CD8-positive, alpha-beta memory T cell (primary cell): Measurements from ENCODE around the gene TAL1. TPM values are rescaled to one million over a fixed set of nuclear protein-coding genes. Genes with fewer than 3 reads are reported as not detected.

ENCODE experiments used
- CTCF ChIA-PET: fragments of 350-600 bp; sonication (Branson Sonifier 250); formaldehyde crosslinking; loops from one replicate; lab custom pipeline; 2021; ENCODE audit warnings: antibody characterized with exemption; lab: Charles Lee
- POLR2A ChIA-PET: fragments of 350-600 bp; sonication (Branson Sonifier 250); formaldehyde crosslinking; loops from one replicate; lab custom pipeline; 2021; ENCODE audit warnings: antibody characterized with exemption; lab: Charles Lee
- DNase-seq, 5 donors: peaks; one replicate each; pipeline versions ENCODE4 v3.0.0 to v3.0.0-alpha.2; 2020 to 2022; ENCODE audit warnings: mixed read lengths in 1 of 5
- H3K27ac ChIP-seq: one replicate; pipeline ENCODE4 v1.7.0; 2013; ENCODE audit warnings: low read depth, mild to moderate bottlenecking, low read length, moderate library complexity
- H3K27me3 ChIP-seq: 2 replicates; pipeline ENCODE4 v1.7.0; 2013; ENCODE audit warnings: low read length, mild to moderate bottlenecking; ENCODE audit not compliant: insufficient read depth, poor library complexity, severe bottlenecking
- H3K36me3 ChIP-seq: 2 replicates; pipeline ENCODE4 v1.7.0; 2013; ENCODE audit warnings: mild to moderate bottlenecking, low read length, moderate library complexity; ENCODE audit not compliant: insufficient read depth
- H3K4me1 ChIP-seq: 2 replicates; pipeline ENCODE4 v1.7.0; 2013; ENCODE audit warnings: mild to moderate bottlenecking, low read length, moderate library complexity; ENCODE audit not compliant: insufficient read depth
- H3K4me3 ChIP-seq: 2 replicates; pipeline ENCODE4 v1.7.0; 2013; ENCODE audit warnings: mild to moderate bottlenecking, low read length
- H3K9me3 ChIP-seq: 2 replicates; pipeline ENCODE4 v1.7.0; 2013; ENCODE audit warnings: mild to moderate bottlenecking, low read length
- H3K27ac Mint-ChIP-seq, 8 donors: one replicate each; pipeline ENCODE4 v1.8.0; 2020 to 2021; ENCODE audit warnings: mixed read lengths in 8 of 8, mild to moderate bottlenecking in 6 of 8, inconsistent platforms in 3 of 8, moderate library complexity in 3 of 8
- H3K27me3 Mint-ChIP-seq, 2 donors: one replicate each; pipeline ENCODE4 v1.8.0; 2020 to 2021; ENCODE audit warnings: mixed read lengths in 2 of 2, mild to moderate bottlenecking in 1 of 2, moderate library complexity in 1 of 2
- H3K36me3 Mint-ChIP-seq, 3 donors: one replicate each; pipeline ENCODE4 v1.8.0; 2020 to 2021; ENCODE audit warnings: mixed read lengths in 3 of 3, inconsistent platforms in 1 of 3, mild to moderate bottlenecking in 1 of 3
- H3K4me1 Mint-ChIP-seq, 3 donors: one replicate each; pipeline ENCODE4 v1.8.0; 2020 to 2021; ENCODE audit warnings: mixed read lengths in 3 of 3, inconsistent platforms in 1 of 3, mild to moderate bottlenecking in 1 of 3
- H3K4me3 Mint-ChIP-seq, 7 donors: one replicate each; pipeline ENCODE4 v1.8.0; 2020 to 2021; ENCODE audit warnings: mixed read lengths in 7 of 7, mild to moderate bottlenecking in 6 of 7, moderate library complexity in 4 of 7, inconsistent platforms in 2 of 7
- H3K9me3 Mint-ChIP-seq, 5 donors: one replicate each; pipeline ENCODE4 v1.8.0; 2020 to 2022; ENCODE audit warnings: mixed read lengths in 5 of 5, mild to moderate bottlenecking in 3 of 5, moderate library complexity in 2 of 5, inconsistent platforms in 1 of 5
- polyA plus RNA-seq: library from polyadenylated mRNA; unstranded; fragments of 300-500 nt; fragmentation: Illumina TruSeq; gene quantifications from one replicate; pipeline ENCODE4 v1.2.3, GENCODE V29; 2021
- total RNA-seq, 2 experiments: library from RNA; stranded (reverse); gene quantifications; one replicate each; pipeline ENCODE4 v1.2.3, GENCODE V29; 2021

The TAL1 gene
- total and polyA plus RNA-seq, 3 experiments from 2014 or later: not detected

GRCh38 chr1:47252369-47252768, 20.3 kb upstream of the TAL1 start:
- H3K27ac Mint-ChIP-seq: no peak overlapping the region
- H3K4me1 ChIP-seq: no peaks in the 10 kb centered on the region
- no peak for DNase-seq
- no peaks in the 10 kb centered on the region for H3K9me3 ChIP-seq
- no peaks in the 10 kb centered on the region for H3K36me3 ChIP-seq
- H3K36me3 Mint-ChIP-seq: peaks cover 0 to 3% (median 0%) of the 10 kb centered on the region in 3 donors
- H3K27me3 Mint-ChIP-seq: no peaks in the 10 kb centered on the region
- H3K4me3 ChIP-seq: no peak overlapping the region
- H3K4me1 Mint-ChIP-seq: no peaks in the 10 kb centered on the region
- POLR2A ChIA-PET: no interaction called here
- no peaks in the 10 kb centered on the region for H3K27me3 ChIP-seq
- H3K9me3 Mint-ChIP-seq: no peaks in the 10 kb centered on the region
- H3K4me3 Mint-ChIP-seq: no peak overlapping the region
- CTCF ChIA-PET: interaction anchor here (1.0 kb wide), 1 partner anchor 73 kb away, joined by 3 read pairs; no protein-coding TSS in a partner anchor
- no peak overlapping the region for H3K27ac ChIP-seq

- ChIA-PET CTCF (no interaction called here), POLR2A (no interaction called here)
- peaks cover 0 to 2% of the 10 kb centered on the region in 2 donors for H3K27me3 Mint-ChIP-seq
- H3K27ac Mint-ChIP-seq: no peak overlapping the region
- Histone ChIP-seq H3K27me3 (no peaks in the 10 kb centered on the region), H3K4me1 (no peaks in the 10 kb centered on the region), H3K4me3 (no peak overlapping the region), H3K9me3 (no peaks in the 10 kb centered on the region), H3K27ac (no peak overlapping the region), H3K36me3 (no peaks in the 10 kb centered on the region)
- no peak for DNase-seq
- no peak overlapping the region for H3K4me3 Mint-ChIP-seq
- no peaks in the 10 kb centered on the region for H3K9me3 Mint-ChIP-seq
- no peaks in the 10 kb centered on the region for H3K4me1 Mint-ChIP-seq
- peaks cover 0 to 3% (median 0%) of the 10 kb centered on the region in 3 donors for H3K36me3 Mint-ChIP-seq
These were observed 17.7 kb upstream of the TAL1 start for GRCh38 chr1:47249755-47250154.

GRCh38 chr1:47244339-47244862, 12.4 kb upstream of the TAL1 start:
- no peak overlapping the region for H3K27ac Mint-ChIP-seq
- ChIA-PET CTCF (no interaction called here), POLR2A (no interaction called here)
- peaks cover 1 to 2% (median 2%) of the 10 kb centered on the region in 3 donors for H3K4me1 Mint-ChIP-seq
- H3K27me3 Mint-ChIP-seq: peaks cover 8 to 32% of the 10 kb centered on the region in 2 donors
- Histone ChIP-seq H3K27me3 (no peaks in the 10 kb centered on the region), H3K36me3 (no peaks in the 10 kb centered on the region), H3K4me1 (no peaks in the 10 kb centered on the region), H3K27ac (no peak overlapping the region), H3K9me3 (no peaks in the 10 kb centered on the region), H3K4me3 (no peak overlapping the region)
- H3K4me3 Mint-ChIP-seq: no peak overlapping the region
- no peak for DNase-seq
- H3K9me3 Mint-ChIP-seq: no peaks in the 10 kb centered on the region
- no peaks in the 10 kb centered on the region for H3K36me3 Mint-ChIP-seq

- Mint-ChIP-seq H3K36me3 (no peaks in the 10 kb centered on the region), H3K9me3 (no peaks in the 10 kb centered on the region), H3K4me3 (no peak overlapping the region), H3K27me3 (peaks cover 10 to 37% of the 10 kb centered on the region in 2 donors), H3K4me1 (peaks cover 4 to 7% (median 6%) of the 10 kb centered on the region in 3 donors), H3K27ac (no peak overlapping the region)
- Histone ChIP-seq H3K27me3 (no peaks in the 10 kb centered on the region), H3K36me3 (no peaks in the 10 kb centered on the region), H3K4me3 (no peak overlapping the region), H3K27ac (no peak overlapping the region), H3K4me1 (no peaks in the 10 kb centered on the region), H3K9me3 (no peaks in the 10 kb centered on the region)
- no peak for DNase-seq
- POLR2A ChIA-PET: no interaction called here
- CTCF ChIA-PET: no interaction called here
These were observed 11.9 kb upstream of the TAL1 start for GRCh38 chr1:47243910-47244309.

GRCh38 chr1:47241114-47242113, 9.4 kb upstream of the TAL1 start:
- no peak overlapping the region for H3K4me3 ChIP-seq
- H3K36me3 ChIP-seq: no peaks in the 10 kb centered on the region
- H3K27ac ChIP-seq: peak overlapping the region; percentile 47
- no peaks in the 10 kb centered on the region for H3K36me3 Mint-ChIP-seq
- peak overlapping the region in 1 of 8 donors; percentile 22 for H3K27ac Mint-ChIP-seq
- peaks cover 4 to 9% (median 7%) of the 10 kb centered on the region in 3 donors for H3K4me1 Mint-ChIP-seq
- DNase-seq: no peak
- H3K27me3 ChIP-seq: no peaks in the 10 kb centered on the region
- no peaks in the 10 kb centered on the region for H3K9me3 ChIP-seq
- H3K4me3 Mint-ChIP-seq: no peak overlapping the region
- peaks cover 13 to 50% of the 10 kb centered on the region in 2 donors for H3K27me3 Mint-ChIP-seq
- no peaks in the 10 kb centered on the region for H3K4me1 ChIP-seq
- no peaks in the 10 kb centered on the region for H3K9me3 Mint-ChIP-seq
- POLR2A ChIA-PET: no interaction called here
- CTCF ChIA-PET: no interaction called here

- H3K27ac ChIP-seq: no peak overlapping the region
- CTCF ChIA-PET: interaction anchor here (1.9 kb wide), 1 partner anchor 11 kb away, joined by 4 read pairs; no protein-coding TSS in a partner anchor
- Mint-ChIP-seq H3K4me3 (peak overlapping the region in 1 of 7 donors; percentile 11), H3K27me3 (peaks cover 21 to 59% of the 10 kb centered on the region in 2 donors), H3K36me3 (no peaks in the 10 kb centered on the region), H3K4me1 (peaks cover 4 to 9% (median 7%) of the 10 kb centered on the region in 3 donors), H3K9me3 (no peaks in the 10 kb centered on the region), H3K27ac (peak overlapping the region in 1 of 8 donors; percentile 33)
- DNase-seq: no peak
- H3K4me1 ChIP-seq: no peaks in the 10 kb centered on the region
- no peak overlapping the region for H3K4me3 ChIP-seq
- H3K27me3 ChIP-seq: no peaks in the 10 kb centered on the region
- no peaks in the 10 kb centered on the region for H3K9me3 ChIP-seq
- H3K36me3 ChIP-seq: no peaks in the 10 kb centered on the region
- POLR2A ChIA-PET: no interaction called here
These were observed 7.0 kb upstream of the TAL1 start for GRCh38 chr1:47238935-47239592.

GRCh38 chr1:47235806-47236205, 3.8 kb upstream of the TAL1 start:
- DNase-seq: no peak
- Histone ChIP-seq H3K4me1 (peaks cover 9% of the 10 kb centered on the region), H3K4me3 (no peak overlapping the region), H3K9me3 (no peaks in the 10 kb centered on the region), H3K27ac (no peak overlapping the region), H3K27me3 (peaks cover 22% of the 10 kb centered on the region), H3K36me3 (no peaks in the 10 kb centered on the region)
- Mint-ChIP-seq H3K36me3 (peaks cover 0 to 3% (median 0%) of the 10 kb centered on the region in 3 donors), H3K27ac (no peak overlapping the region), H3K4me3 (no peak overlapping the region), H3K27me3 (peaks cover 31 to 65% of the 10 kb centered on the region in 2 donors), H3K4me1 (peaks cover 15 to 28% (median 26%) of the 10 kb centered on the region in 3 donors), H3K9me3 (peaks cover 0 to 3% (median 0%) of the 10 kb centered on the region in 5 donors)
- ChIA-PET POLR2A (no interaction called here), CTCF (no interaction called here)
